ENCODE data around the gene P2RX6. TPM values are rescaled to one million over a fixed set of nuclear protein-coding genes. Genes with fewer than 3 reads are reported as not detected.
A peak's percentile ranks its signal among the peaks of the same experiment; 100 is the strongest.

P2RX6 gene
- 1.5 TPM for total RNA-seq (ENCODE audit: unreplicated experiment)
- long read RNA-seq, partial matches to known transcripts = 0 of 1 reads
- long read RNA-seq, other reads (novel, unspliced or antisense) = 1 of 1 reads

GRCh38 chr22:21014726-21015465 is at the start of gene P2RX6:
TSS of gene P2RX6 (plus strand) at chr22:21015165. CDS start at chr22:21015175, 10 bp downstream.
- peaks cover 10% of the 10 kb centered on the region for H3K9me3 Mint-ChIP-seq (ENCODE audit: unreplicated experiment)
- no peak for TF ChIP-seq CTCF (IDR thresholded peaks at IDR 0.05; ENCODE audit: partially characterized antibody, unreplicated experiment)
- peak within 1 kb of the TSS; percentile 99 for H3K27ac Mint-ChIP-seq (ENCODE audit: unreplicated experiment)
- peaks cover 35% of the 10 kb centered on the region for H3K4me1 Mint-ChIP-seq (ENCODE audit: low read depth, unreplicated experiment)
- peaks cover 25% of the 10 kb centered on the region for H3K27me3 Mint-ChIP-seq (ENCODE audit: unreplicated experiment)
- no peaks in the 10 kb centered on the region for H3K36me3 Mint-ChIP-seq (ENCODE audit: unreplicated experiment)
- peak within 1 kb of the TSS; percentile 99 for H3K4me3 Mint-ChIP-seq (ENCODE audit: unreplicated experiment)
- DNase-seq = peak; percentile 75

- Mint-ChIP-seq H3K9me3 (ENCODE audit: unreplicated experiment) (no peaks in the 10 kb centered on the region), H3K4me1 (ENCODE audit: low read depth, unreplicated experiment) (peaks cover 8% of the 10 kb centered on the region), H3K36me3 (ENCODE audit: unreplicated experiment) (no peaks in the 10 kb centered on the region), H3K27me3 (ENCODE audit: unreplicated experiment) (peaks cover 16% of the 10 kb centered on the region), H3K4me3 (ENCODE audit: unreplicated experiment) (no peak overlapping the region), H3K27ac (ENCODE audit: unreplicated experiment) (no peak overlapping the region)
- no peak for DNase-seq
- no peak for TF ChIP-seq CTCF (IDR thresholded peaks at IDR 0.05; ENCODE audit: partially characterized antibody, unreplicated experiment)
Measured at GRCh38 chr22:20965888-20966855, 48.8 kb upstream of the P2RX6 start.

GRCh38 chr22:20966883-20967696 is 47.9 kb upstream of the P2RX6 start, which contains the start of gene AIFM3:
TSS of gene AIFM3 (plus strand) at chr22:20967255. CDS start at chr22:20967945, 690 bp downstream.
- Mint-ChIP-seq H3K27ac (ENCODE audit: unreplicated experiment) (no peak within 1 kb of the TSS), H3K27me3 (ENCODE audit: unreplicated experiment) (peaks cover 16% of the 10 kb centered on the region)
- DNase-seq = no peak

GRCh38 chr22:20967697-20968211 is 47.2 kb upstream of the P2RX6 start:
- no peaks in the 10 kb centered on the region for H3K36me3 Mint-ChIP-seq (ENCODE audit: unreplicated experiment)
- DNase-seq = no peak
- H3K9me3 Mint-ChIP-seq (ENCODE audit: unreplicated experiment) = peaks cover 4% of the 10 kb centered on the region
- peaks cover 8% of the 10 kb centered on the region for H3K4me1 Mint-ChIP-seq (ENCODE audit: low read depth, unreplicated experiment)
- H3K27ac Mint-ChIP-seq (ENCODE audit: unreplicated experiment) = no peak overlapping the region
- peaks cover 16% of the 10 kb centered on the region for H3K27me3 Mint-ChIP-seq (ENCODE audit: unreplicated experiment)
- TF ChIP-seq CTCF (IDR thresholded peaks at IDR 0.05; ENCODE audit: partially characterized antibody, unreplicated experiment) = no peak
- H3K4me3 Mint-ChIP-seq (ENCODE audit: unreplicated experiment) = no peak overlapping the region

More at GRCh38 chr22:20966883-20967696, 47.9 kb upstream of the P2RX6 start, which contains the start of gene AIFM3:
- peaks cover 8% of the 10 kb centered on the region for H3K4me1 Mint-ChIP-seq (ENCODE audit: low read depth, unreplicated experiment)
- no peaks in the 10 kb centered on the region for H3K36me3 Mint-ChIP-seq (ENCODE audit: unreplicated experiment)
- H3K9me3 Mint-ChIP-seq (ENCODE audit: unreplicated experiment) = peaks cover under 1% of the 10 kb centered on the region
- H3K4me3 Mint-ChIP-seq (ENCODE audit: unreplicated experiment) = no peak within 1 kb of the TSS
- TF ChIP-seq CTCF (IDR thresholded peaks at IDR 0.05; ENCODE audit: partially characterized antibody, unreplicated experiment) = no peak

Measured in glutamatergic neuron (in vitro differentiated cells).